ENCODE data around the gene SLC6A12. TPM values are rescaled to one million over a fixed set of nuclear protein-coding genes. Genes with fewer than 3 reads are reported as not detected.
A peak's percentile ranks its signal among the peaks of the same experiment; 100 is the strongest.

Gene SLC6A12
- total and polyA plus RNA-seq, 2 donors from 2014 or later: 45.6 to 130 TPM

- no peak for FAIRE-seq
- DNase-seq: no peak
- Histone ChIP-seq H3K9me3 (ENCODE audit: control insufficient read depth in 2 of 3, insufficient read depth in 1 of 3, low read length in 3 of 3) (no peaks in the 10 kb centered on the region), H3K27ac (ENCODE audit: low read depth in 2 of 2, low read length in 2 of 2) (peak overlapping the region in 1 of 2 donors; percentile 6), H3K4me1 (ENCODE audit: control insufficient read depth in 2 of 3, insufficient read depth in 2 of 3, low read depth in 1 of 3, low read length in 3 of 3) (peaks cover 6 to 13% (median 12%) of the 10 kb centered on the region in 3 donors), H3K36me3 (ENCODE audit: control insufficient read depth in 2 of 3, insufficient read depth in 3 of 3, low read length in 3 of 3) (peaks cover 0 to 7% (median 2%) of the 10 kb centered on the region in 3 donors), H3K4me3 (ENCODE audit: low read length in 3 of 3) (peak overlapping the region in 1 of 3 donors; percentile 61), H3K27me3 (ENCODE audit: control insufficient read depth, insufficient read depth, low read length) (no peaks in the 10 kb centered on the region), H3K9ac (ENCODE audit: low read length in 3 of 3) (no peak overlapping the region)
- TF ChIP-seq, protein P1, sequence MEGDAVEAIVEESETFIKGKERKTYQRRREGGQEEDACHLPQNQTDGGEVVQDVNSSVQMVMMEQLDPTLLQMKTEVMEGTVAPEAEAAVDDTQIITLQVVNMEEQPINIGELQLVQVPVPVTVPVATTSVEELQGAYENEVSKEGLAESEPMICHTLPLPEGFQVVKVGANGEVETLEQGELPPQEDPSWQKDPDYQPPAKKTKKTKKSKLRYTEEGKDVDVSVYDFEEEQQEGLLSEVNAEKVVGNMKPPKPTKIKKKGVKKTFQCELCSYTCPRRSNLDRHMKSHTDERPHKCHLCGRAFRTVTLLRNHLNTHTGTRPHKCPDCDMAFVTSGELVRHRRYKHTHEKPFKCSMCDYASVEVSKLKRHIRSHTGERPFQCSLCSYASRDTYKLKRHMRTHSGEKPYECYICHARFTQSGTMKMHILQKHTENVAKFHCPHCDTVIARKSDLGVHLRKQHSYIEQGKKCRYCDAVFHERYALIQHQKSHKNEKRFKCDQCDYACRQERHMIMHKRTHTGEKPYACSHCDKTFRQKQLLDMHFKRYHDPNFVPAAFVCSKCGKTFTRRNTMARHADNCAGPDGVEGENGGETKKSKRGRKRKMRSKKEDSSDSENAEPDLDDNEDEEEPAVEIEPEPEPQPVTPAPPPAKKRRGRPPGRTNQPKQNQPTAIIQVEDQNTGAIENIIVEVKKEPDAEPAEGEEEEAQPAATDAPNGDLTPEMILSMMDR (IDR thresholded peaks at IDR 0.05; ENCODE audit: borderline replicate concordance, extremely low read depth, insufficient read depth): no peak
- intact Hi-C loops (cut with DNase I): no loop called here
Observed at GRCh38 chr12:256225-256624, 42.3 kb upstream of the SLC6A12 start.

DNA sequence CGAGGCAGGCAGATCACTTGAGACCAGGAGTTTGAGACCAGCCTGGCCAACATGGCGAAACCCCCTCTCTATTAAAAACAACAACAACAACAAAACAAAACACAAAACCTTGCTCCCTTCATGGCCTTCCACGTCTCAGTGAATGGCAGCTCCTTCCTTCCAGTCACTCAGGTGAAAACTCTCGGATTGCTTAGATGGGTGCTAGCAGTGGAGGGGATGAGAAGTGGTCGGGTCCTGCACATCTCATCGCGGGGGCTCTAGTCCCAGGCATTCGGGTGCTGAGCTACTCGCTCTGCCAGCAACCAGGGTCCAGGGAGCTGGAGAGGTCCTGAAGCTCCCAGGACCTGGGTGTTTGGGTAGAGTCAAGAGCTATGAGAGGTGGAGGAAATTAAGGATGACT lies 41.0 kb upstream of the SLC6A12 start:
- peaks cover 6 to 13% (median 12%) of the 10 kb centered on the region in 3 donors for H3K4me1 ChIP-seq (ENCODE audit: control insufficient read depth in 2 of 3, insufficient read depth in 2 of 3, low read depth in 1 of 3, low read length in 3 of 3)
- H3K9me3 ChIP-seq (ENCODE audit: control insufficient read depth in 2 of 3, insufficient read depth in 1 of 3, low read length in 3 of 3): no peaks in the 10 kb centered on the region
- no peaks in the 10 kb centered on the region for H3K27me3 ChIP-seq (ENCODE audit: control insufficient read depth, insufficient read depth, low read length)
- peak overlapping the region in 1 of 2 donors; percentile 5 for H3K27ac ChIP-seq (ENCODE audit: low read depth in 2 of 2, low read length in 2 of 2)
- no peak overlapping the region for H3K9ac ChIP-seq (ENCODE audit: low read length in 3 of 3)
- intact Hi-C loops (cut with DNase I): no loop called here
- H3K4me3 ChIP-seq (ENCODE audit: low read length in 3 of 3): no peak overlapping the region
- peaks cover 0 to 7% (median 2%) of the 10 kb centered on the region in 3 donors for H3K36me3 ChIP-seq (ENCODE audit: control insufficient read depth in 2 of 3, insufficient read depth in 3 of 3, low read length in 3 of 3)
- DNase-seq (no peak), FAIRE-seq (no peak)
- TF ChIP-seq, protein P1 (IDR thresholded peaks at IDR 0.05; ENCODE audit: borderline replicate concordance, extremely low read depth, insufficient read depth): no peak

DNA sequence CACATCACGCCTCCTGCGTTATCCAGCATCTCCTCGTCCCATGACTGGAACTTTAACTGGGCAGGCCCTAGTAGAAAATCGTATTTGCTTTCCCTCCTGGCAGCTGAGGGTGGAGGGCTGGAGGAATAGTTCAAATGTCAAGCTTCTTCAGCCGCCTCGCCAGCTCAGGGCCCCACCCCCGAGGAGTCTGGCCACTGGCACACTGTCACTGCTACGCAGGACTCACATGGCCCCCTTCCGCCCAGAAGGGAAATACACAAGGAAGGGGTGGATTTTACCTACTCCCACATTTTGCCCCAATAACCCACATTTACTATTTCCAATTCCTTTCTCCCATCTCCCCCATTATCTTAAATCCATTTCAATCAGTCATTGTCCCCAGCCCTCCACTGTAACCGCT lies 40.1 kb upstream of the SLC6A12 start:
- no peaks in the 10 kb centered on the region for H3K9me3 ChIP-seq (ENCODE audit: control insufficient read depth in 2 of 3, insufficient read depth in 1 of 3, low read length in 3 of 3)
- H3K27ac ChIP-seq (ENCODE audit: low read depth in 2 of 2, low read length in 2 of 2): no peak overlapping the region
- DNase-seq (no peak), FAIRE-seq (no peak)
- no peaks in the 10 kb centered on the region for H3K27me3 ChIP-seq (ENCODE audit: control insufficient read depth, insufficient read depth, low read length)
- TF ChIP-seq, protein P1 (IDR thresholded peaks at IDR 0.05; ENCODE audit: borderline replicate concordance, extremely low read depth, insufficient read depth): no peak
- H3K36me3 ChIP-seq (ENCODE audit: control insufficient read depth in 2 of 3, insufficient read depth in 3 of 3, low read length in 3 of 3): peaks cover 0 to 7% (median 2%) of the 10 kb centered on the region in 3 donors
- peaks cover 6 to 13% (median 12%) of the 10 kb centered on the region in 3 donors for H3K4me1 ChIP-seq (ENCODE audit: control insufficient read depth in 2 of 3, insufficient read depth in 2 of 3, low read depth in 1 of 3, low read length in 3 of 3)
- intact Hi-C loops (cut with DNase I): no loop called here
- no peak overlapping the region for H3K4me3 ChIP-seq (ENCODE audit: low read length in 3 of 3)
- no peak overlapping the region for H3K9ac ChIP-seq (ENCODE audit: low read length in 3 of 3)
